Body of pancreas (tissue), 4 donors: Measurements from ENCODE around the gene CERCAM. TPM values are rescaled to one million over a fixed set of nuclear protein-coding genes. Genes with fewer than 3 reads are reported as not detected.

Source experiments
- ATAC-seq: fragments of 150-250 bp; one replicate; pipeline ENCODE4 v1.9.1; 2016
- DNase-seq, 4 donors: peaks; one replicate each; pipeline ENCODE4 v3.0.0-alpha.2; 2019
- H3K27ac ChIP-seq, 4 donors: fragments of 200-600 bp; sonication (generic); 1 replicate in 3 of 4; 2 replicates in 1 of 4; pipeline versions ENCODE4 v1.5.1 to v1.6.1; 2016 to 2019; ENCODE audit warnings: mild to moderate bottlenecking in 1 of 4, mixed read lengths in 1 of 4, moderate library complexity in 1 of 4
- H3K27me3 ChIP-seq, 2 donors: fragments of 200-600 bp; sonication (generic); one replicate each; pipeline ENCODE4 v1.6.0; 2016; ENCODE audit warnings: mild to moderate bottlenecking in 1 of 2
- H3K36me3 ChIP-seq, 2 donors: fragments of 200-600 bp; sonication (generic); replicated peaks in 1 of 2; 2 replicates each; pipeline ENCODE4 v1.5.1; 2016; ENCODE audit warnings: low read depth in 2 of 2; ENCODE audit not compliant: insufficient read depth in 1 of 2
- H3K4me1 ChIP-seq: fragments of 200-600 bp; sonication (generic); one replicate; pipeline ENCODE4 v1.6.0; 2016
- H3K4me3 ChIP-seq, 2 donors: fragments of 200-600 bp; sonication (generic); 1 replicate in 1 of 2; 2 replicates in 1 of 2; pipeline ENCODE4 v1.5.1; 2016 to 2019
- H3K9me3 ChIP-seq, 3 donors: fragments of 200-600 bp; sonication (generic); 1 replicate in 2 of 3; 2 replicates in 1 of 3; pipeline ENCODE4 v1.5.1; 2016
- CTCF ChIP-seq, 7 experiments: fragments of 450-650 bp in 4 of 7; fragments of 200-600 bp in 3 of 7; sonication (generic) in 3 of 7; IDR thresholded peaks; one replicate each; pipeline ENCODE4 v1.5.1; 2016 to 2019; ENCODE audit warnings: antibody characterized with exemption in 7 of 7
- POLR2A ChIP-seq, 3 donors: fragments of 450-650 bp; IDR thresholded peaks; one replicate each; pipeline ENCODE4 v1.6.1; 2016; ENCODE audit warnings: antibody characterized with exemption in 3 of 3, mild to moderate bottlenecking in 2 of 3
- WGBS, 2 donors: methylation state at CpG; one replicate each; pipeline ENCODE4 v1.1.5; 2017; 5-methylcytosine and 5-hydroxymethylcytosine counted together
- intact Hi-C: fragments of 100-400 bp; cut with DNase I; formaldehyde crosslinking; loops from one replicate; pipeline ENCODE4 v1.15.1; 2023
- total RNA-seq, 2 donors: library from RNA; depleted of rRNA; stranded (reverse); fragments of >200 nt; gene quantifications; one replicate each; pipeline ENCODE4 v1.1.0, GENCODE V29; 2016

CERCAM gene
- total RNA-seq, 2 donors from 2014 or later: 28.0 to 42.0 TPM

GRCh38 chr9:128454991-128455390 is 34.3 kb downstream of the CERCAM start:
- DNase-seq: peak in 2 of 4 donors; percentile 3 to 18
- WGBS, 2 donors: 73 to 77% methylated on average over 14 of the region's 14 CpGs
- H3K27ac ChIP-seq: peak overlapping the region in 1 of 4 donors; percentile 41

DNA sequence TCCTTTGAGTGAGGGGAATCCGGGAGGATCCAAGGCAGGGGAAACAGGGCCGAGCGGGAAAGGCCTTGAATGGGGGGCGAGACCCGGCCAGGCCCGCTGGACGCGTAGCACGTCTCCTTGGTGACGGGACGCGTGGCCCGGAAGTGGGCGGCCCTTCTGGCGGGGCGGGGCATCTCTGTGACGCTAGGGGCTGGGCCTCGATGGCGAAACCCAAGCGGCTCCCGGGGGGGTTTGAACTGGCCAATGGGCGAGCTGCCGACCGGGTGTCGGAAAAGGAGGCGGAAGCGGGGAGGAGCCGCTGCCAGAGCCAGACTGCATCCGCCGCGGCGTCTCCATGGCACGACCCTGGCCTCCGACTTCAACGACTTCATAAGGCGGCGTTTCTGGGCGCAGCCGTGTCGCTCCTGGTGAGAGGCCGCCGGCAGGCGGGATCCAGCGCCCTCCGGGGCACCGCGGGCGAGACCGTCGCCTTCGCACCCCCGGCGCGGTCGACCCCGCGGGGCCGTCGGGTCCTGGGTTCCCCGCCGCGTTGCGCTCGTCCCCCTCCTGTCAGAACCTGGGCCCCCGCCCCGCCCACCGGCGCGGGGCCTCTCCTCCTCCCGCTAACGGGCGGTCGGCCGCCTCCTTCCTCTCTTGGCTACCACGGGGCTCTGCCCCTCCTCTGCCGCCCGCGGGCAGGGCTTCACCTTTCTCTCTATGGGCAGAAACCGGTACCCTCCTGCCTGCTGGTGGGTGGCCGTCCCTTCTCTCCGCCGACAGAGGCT is 35.4 kb downstream of the CERCAM start, which contains the start of gene ODF2:
TSS of gene ODF2 (plus strand) at position 158 of the 764 bp plus-strand sequence. CDS start at position 244, 86 bp downstream.
- WGBS, 2 donors: 0% methylated on average over 21 to 62 of the region's 82 CpGs
- peak within 1 kb of the TSS; percentile 65 to 73 for H3K4me3 ChIP-seq
- DNase-seq: peak; percentile 98 to 99 (median 98)
- intact Hi-C loops: no loop called here
- peak; percentile 98 for ATAC-seq
- no peaks in the 10 kb centered on the region for H3K9me3 ChIP-seq
- H3K27ac ChIP-seq: peak within 1 kb of the TSS; percentile 39 to 89 (median 70)
- H3K36me3 ChIP-seq: peaks cover 0 to 2% of the 10 kb centered on the region in 2 donors
- no peaks in the 10 kb centered on the region for H3K27me3 ChIP-seq
- peaks cover 12% of the 10 kb centered on the region for H3K4me1 ChIP-seq
- TF ChIP-seq POLR2A (IDR thresholded peaks at IDR 0.05): peak; percentile 41 to 71 (median 66)
- no peak for TF ChIP-seq CTCF (IDR thresholded peaks at IDR 0.05)

More at GRCh38 chr9:128454991-128455390, 34.3 kb downstream of the CERCAM start:
- no peaks in the 10 kb centered on the region for H3K27me3 ChIP-seq
- no peak for ATAC-seq
- H3K9me3 ChIP-seq: no peaks in the 10 kb centered on the region
- H3K4me3 ChIP-seq: no peak overlapping the region
- TF ChIP-seq CTCF (IDR thresholded peaks at IDR 0.05) (no peak), POLR2A (IDR thresholded peaks at IDR 0.05) (no peak)
- intact Hi-C loops: no loop called here
- H3K4me1 ChIP-seq: peaks cover 12% of the 10 kb centered on the region
- no peaks in the 10 kb centered on the region for H3K36me3 ChIP-seq

DNA sequence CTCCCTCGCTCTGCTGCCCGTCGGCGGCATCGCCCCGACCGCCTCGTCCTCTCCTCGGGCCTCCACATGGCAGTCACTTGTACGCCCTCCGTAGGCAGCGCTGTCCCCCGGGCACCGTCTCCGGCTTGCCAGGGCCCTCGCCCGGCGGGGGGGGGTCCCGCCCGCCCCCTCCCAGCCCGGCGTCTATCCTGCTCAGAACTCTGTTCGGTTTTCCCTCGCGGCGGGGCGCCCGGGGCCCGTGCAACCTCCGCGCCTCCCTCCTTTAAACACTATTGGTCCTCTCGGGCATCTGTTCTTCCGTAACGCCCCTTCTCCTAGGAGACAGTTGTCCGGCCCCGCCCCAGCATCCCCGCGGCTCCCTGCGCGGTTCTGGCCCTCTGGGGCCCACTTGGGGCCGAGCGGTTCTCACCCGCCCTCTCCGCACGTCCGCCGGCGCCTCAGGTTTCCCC is 36.0 kb downstream of the CERCAM start:
- DNase-seq (peak; percentile 60 to 67 (median 60)), ATAC-seq (peak; percentile 58)
- H3K4me1 ChIP-seq: peaks cover 12% of the 10 kb centered on the region
- 0 to 1% methylated on average over 3 to 47 of the region's 48 CpGs for WGBS, 2 donors
- H3K27me3 ChIP-seq: no peaks in the 10 kb centered on the region
- H3K9me3 ChIP-seq: no peaks in the 10 kb centered on the region
- no peak for TF ChIP-seq POLR2A (IDR thresholded peaks at IDR 0.05)
- intact Hi-C loops: no loop called here
- peaks cover 0 to 2% of the 10 kb centered on the region in 2 donors for H3K36me3 ChIP-seq
- peak overlapping the region; percentile 39 to 89 (median 70) for H3K27ac ChIP-seq
- H3K4me3 ChIP-seq: peak overlapping the region; percentile 65 to 73

GRCh38 chr9:128457207-128457606 is 36.5 kb downstream of the CERCAM start:
- DNase-seq: no peak
- intact Hi-C loops: no loop called here
- 44 to 52% methylated on average over 14 of the region's 14 CpGs for WGBS, 2 donors
- H3K27ac ChIP-seq: no peak overlapping the region
- peak overlapping the region; percentile 65 to 73 for H3K4me3 ChIP-seq
- no peak for ATAC-seq
- H3K4me1 ChIP-seq: peaks cover 12% of the 10 kb centered on the region
- no peaks in the 10 kb centered on the region for H3K27me3 ChIP-seq
- TF ChIP-seq CTCF (IDR thresholded peaks at IDR 0.05) (no peak), POLR2A (IDR thresholded peaks at IDR 0.05) (no peak)
- peaks cover 0 to 2% of the 10 kb centered on the region in 2 donors for H3K36me3 ChIP-seq
- no peaks in the 10 kb centered on the region for H3K9me3 ChIP-seq

GRCh38 chr9:128459011-128459410 is 38.4 kb downstream of the CERCAM start:
- Histone ChIP-seq H3K9me3 (no peaks in the 10 kb centered on the region), H3K36me3 (peaks cover 0 to 6% of the 10 kb centered on the region in 2 donors), H3K27ac (no peak overlapping the region), H3K4me1 (peaks cover 12% of the 10 kb centered on the region), H3K4me3 (no peak overlapping the region), H3K27me3 (no peaks in the 10 kb centered on the region)
- TF ChIP-seq CTCF (IDR thresholded peaks at IDR 0.05): no peak
- no peak for TF ChIP-seq POLR2A (IDR thresholded peaks at IDR 0.05)
- intact Hi-C loops: no loop called here
- DNase-seq (no peak), ATAC-seq (no peak)
- WGBS, 2 donors: 98 to 100% methylated on average over 3 of the region's 3 CpGs
